Common myeloid progenitor, CD34-positive (primary cell): ENCODE data around the gene ZNF710.

Source experiments
- CTCF ChIA-PET: fragments of 350-600 bp; sonication (Branson Sonifier 250); formaldehyde crosslinking; loops from one replicate; lab custom pipeline; 2021; ENCODE audit warnings: antibody characterized with exemption; lab: Charles Lee
- POLR2A ChIA-PET: fragments of 350-600 bp; sonication (Branson Sonifier 250); formaldehyde crosslinking; loops from one replicate; lab custom pipeline; 2021; ENCODE audit warnings: antibody characterized with exemption; lab: Charles Lee
- DNase-seq, 3 donors: peaks; one replicate each; pipeline versions ENCODE4 v3.0.0 to v3.0.0-alpha.2; 2013
- H3K27ac ChIP-seq, 2 experiments: 1 replicate in 1 of 2; 2 replicates in 1 of 2; pipeline ENCODE4 v1.7.0; 2013; ENCODE audit warnings: inconsistent platforms in 2 of 2, low read length in 2 of 2, mild to moderate bottlenecking in 2 of 2, low read depth in 1 of 2, moderate library complexity in 1 of 2; ENCODE audit not compliant: severe bottlenecking in 2 of 2, insufficient read depth in 1 of 2, poor library complexity in 1 of 2
- H3K27me3 ChIP-seq, 5 experiments: replicated peaks in 2 of 5; 1 replicate in 3 of 5; 2 replicates in 2 of 5; pipeline versions ENCODE4 v1.6.1 to v1.7.0; 2013; ENCODE audit warnings: low read length in 4 of 5, mild to moderate bottlenecking in 2 of 5, moderate library complexity in 2 of 5, inconsistent platforms in 1 of 5; ENCODE audit not compliant: insufficient read depth in 5 of 5, control insufficient read depth in 4 of 5
- H3K36me3 ChIP-seq, 4 experiments: 1 replicate in 2 of 4; 2 replicates in 2 of 4; pipeline versions ENCODE4 v1.6.1 to v1.7.0; 2013; ENCODE audit warnings: low read length in 3 of 4, control low read depth in 1 of 4, mild to moderate bottlenecking in 1 of 4; ENCODE audit not compliant: control insufficient read depth in 4 of 4, insufficient read depth in 4 of 4
- H3K4me1 ChIP-seq, 4 experiments: 1 replicate in 3 of 4; 2 replicates in 1 of 4; pipeline versions ENCODE4 v1.6.1 to v1.7.1; 2013; ENCODE audit warnings: low read length in 3 of 4, mild to moderate bottlenecking in 3 of 4, control low read depth in 1 of 4, inconsistent platforms in 1 of 4, moderate library complexity in 1 of 4; ENCODE audit not compliant: control insufficient read depth in 4 of 4, insufficient read depth in 4 of 4; ENCODE audit errors: control extremely low read depth in 1 of 4
- H3K4me3 ChIP-seq, 7 experiments: 1 replicate in 4 of 7; 2 replicates in 3 of 7; pipeline versions ENCODE4 v1.5.1 to v1.7.0; 2013; ENCODE audit warnings: mild to moderate bottlenecking in 7 of 7, low read length in 6 of 7, moderate library complexity in 6 of 7, inconsistent platforms in 2 of 7, low read depth in 2 of 7, control low read depth in 1 of 7; ENCODE audit not compliant: insufficient read depth in 4 of 7, control insufficient read depth in 1 of 7; ENCODE audit errors: extremely low read depth in 1 of 7
- H3K9me3 ChIP-seq, 5 experiments: 1 replicate in 4 of 5; 2 replicates in 1 of 5; pipeline versions ENCODE4 v1.6.1 to v1.7.1; 2013; ENCODE audit warnings: low read length in 4 of 5, mild to moderate bottlenecking in 2 of 5, inconsistent platforms in 1 of 5, low read depth in 1 of 5, moderate library complexity in 1 of 5; ENCODE audit not compliant: control insufficient read depth in 4 of 5, insufficient read depth in 2 of 5; ENCODE audit errors: control extremely low read depth in 1 of 5
- WGBS: methylation state at CpG from one replicate; pipeline ENCODE4 v1.1.5; 2013; ENCODE audit not compliant: insufficient coverage; 5-methylcytosine and 5-hydroxymethylcytosine counted together

Gene ZNF710

DNA sequence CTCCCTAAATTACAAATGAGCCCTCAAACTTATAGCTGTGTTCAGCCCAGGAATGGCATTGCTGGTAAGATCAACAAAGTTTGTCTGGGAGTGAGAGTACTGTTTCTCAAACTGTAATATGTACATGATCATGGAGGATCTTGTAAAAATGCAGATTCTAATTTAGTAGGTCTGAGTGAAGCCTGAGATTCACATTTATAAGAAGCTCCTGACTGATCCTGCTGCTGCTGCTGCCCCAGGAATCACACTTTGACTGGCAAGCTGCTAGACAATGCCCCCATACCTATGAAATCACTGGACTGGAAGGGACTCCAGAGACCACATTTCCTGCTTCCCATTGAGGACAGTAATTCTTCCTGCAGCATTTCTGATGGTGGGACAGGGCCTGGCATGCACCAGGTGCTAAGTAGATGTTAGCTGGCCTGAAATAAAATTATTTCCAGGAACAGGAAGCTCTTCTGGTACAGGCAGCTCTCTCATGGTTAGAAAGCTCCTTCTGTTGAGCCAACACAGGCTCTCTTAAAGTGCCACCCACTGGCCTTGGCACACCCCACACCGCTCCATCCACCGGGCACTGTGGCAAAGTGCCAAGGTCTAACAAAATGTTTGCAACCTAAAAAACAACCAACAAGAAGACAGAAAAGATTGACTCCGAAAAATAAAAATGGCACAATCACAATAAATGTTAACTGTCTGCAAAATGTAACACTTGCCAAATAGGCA, 36.7 kb upstream of the ZNF710 start:
- WGBS: 17% methylated on average over 1 of the region's 3 CpGs
- Histone ChIP-seq H3K36me3 (no peaks in the 10 kb centered on the region), H3K27ac (no peak overlapping the region), H3K9me3 (no peaks in the 10 kb centered on the region), H3K4me3 (no peak overlapping the region), H3K4me1 (peaks cover 0 to 22% (median 11%) of the 10 kb centered on the region in 4 experiments), H3K27me3 (no peaks in the 10 kb centered on the region)
- DNase-seq: peak in 1 of 3 donors; percentile 34
- ChIA-PET POLR2A (interaction anchor here (0.6 to 1.2 kb wide), 2 partner anchors 10 to 107 kb away, joined by 3 to 4 read pairs; no protein-coding TSS in a partner anchor), CTCF (interaction anchor here (0.7 to 1.2 kb wide), 5 partner anchors 16 to 119 kb away, joined by 3 to 5 read pairs (median 3); no protein-coding TSS in a partner anchor)

DNA sequence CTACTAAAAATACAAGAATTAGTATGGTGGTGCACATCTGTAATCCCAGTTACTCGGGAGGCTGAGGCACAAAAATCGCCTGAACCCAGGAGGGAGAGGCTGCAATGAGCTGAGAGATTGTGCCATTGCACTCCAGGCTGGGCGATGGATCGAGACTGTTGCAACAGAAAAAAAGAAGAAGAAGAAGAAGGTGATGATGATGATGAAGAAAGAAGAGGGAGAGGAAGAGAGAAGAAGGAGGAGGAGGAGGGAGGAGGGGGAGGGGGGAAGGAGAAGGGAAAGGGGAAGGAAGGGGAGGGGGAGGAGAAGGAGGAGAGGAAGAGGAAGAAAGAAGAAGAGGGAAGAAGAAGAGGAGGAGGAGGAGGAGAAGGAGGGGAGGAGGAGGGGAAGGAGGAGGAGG, 33.2 kb upstream of the ZNF710 start:
- CTCF ChIA-PET: no interaction called here
- H3K27ac ChIP-seq: no peak overlapping the region
- POLR2A ChIA-PET: no interaction called here

GRCh38 chr15:89971592-89971997, 29.5 kb upstream of the ZNF710 start:
- no peaks in the 10 kb centered on the region for H3K9me3 ChIP-seq
- no peaks in the 10 kb centered on the region for H3K36me3 ChIP-seq
- ChIA-PET POLR2A (interaction anchor here (0.5 to 0.6 kb wide), 2 partner anchors 30 to 107 kb away, joined by 3 read pairs; no protein-coding TSS in a partner anchor), CTCF (interaction anchor here (0.8 to 1.3 kb wide), 9 partner anchors 14 to 130 kb away, joined by 3 to 5 read pairs (median 4); no protein-coding TSS in a partner anchor)
- WGBS: 90% methylated on average over 4 of the region's 4 CpGs
- no peaks in the 10 kb centered on the region for H3K27me3 ChIP-seq
- peak; percentile 47 to 68 (median 62) for DNase-seq
- H3K4me1 ChIP-seq: peaks cover 4 to 50% (median 32%) of the 10 kb centered on the region in 4 experiments
- no peak overlapping the region for H3K27ac ChIP-seq
- no peak overlapping the region for H3K4me3 ChIP-seq

More for the DNA sequence above, 33.2 kb upstream of the ZNF710 start:
- peaks cover 0 to 42% (median 23%) of the 10 kb centered on the region in 4 experiments for H3K4me1 ChIP-seq
- no peak overlapping the region for H3K4me3 ChIP-seq
- H3K36me3 ChIP-seq: no peaks in the 10 kb centered on the region
- H3K9me3 ChIP-seq: no peaks in the 10 kb centered on the region
- no peak for DNase-seq
- H3K27me3 ChIP-seq: no peaks in the 10 kb centered on the region
- 96% methylated on average over 3 of the region's 4 CpGs for WGBS

- DNase-seq: peak in 2 of 3 donors; percentile 55 to 58
- ChIA-PET POLR2A (interaction anchor here (0.5 kb wide), 1 partner anchor 108 kb away, joined by 3 read pairs; no protein-coding TSS in a partner anchor), CTCF (interaction anchor here (0.8 to 1.3 kb wide), 9 partner anchors 13 to 129 kb away, joined by 3 to 5 read pairs (median 4); no protein-coding TSS in a partner anchor)
- no peak overlapping the region for H3K4me3 ChIP-seq
- no peaks in the 10 kb centered on the region for H3K27me3 ChIP-seq
- H3K36me3 ChIP-seq: no peaks in the 10 kb centered on the region
- H3K4me1 ChIP-seq: peaks cover 4 to 50% (median 32%) of the 10 kb centered on the region in 4 experiments
- H3K9me3 ChIP-seq: no peaks in the 10 kb centered on the region
- no peak overlapping the region for H3K27ac ChIP-seq
- WGBS: 26% methylated on average over 5 of the region's 5 CpGs
Measured at GRCh38 chr15:89972085-89972484, 29.0 kb upstream of the ZNF710 start.

DNA sequence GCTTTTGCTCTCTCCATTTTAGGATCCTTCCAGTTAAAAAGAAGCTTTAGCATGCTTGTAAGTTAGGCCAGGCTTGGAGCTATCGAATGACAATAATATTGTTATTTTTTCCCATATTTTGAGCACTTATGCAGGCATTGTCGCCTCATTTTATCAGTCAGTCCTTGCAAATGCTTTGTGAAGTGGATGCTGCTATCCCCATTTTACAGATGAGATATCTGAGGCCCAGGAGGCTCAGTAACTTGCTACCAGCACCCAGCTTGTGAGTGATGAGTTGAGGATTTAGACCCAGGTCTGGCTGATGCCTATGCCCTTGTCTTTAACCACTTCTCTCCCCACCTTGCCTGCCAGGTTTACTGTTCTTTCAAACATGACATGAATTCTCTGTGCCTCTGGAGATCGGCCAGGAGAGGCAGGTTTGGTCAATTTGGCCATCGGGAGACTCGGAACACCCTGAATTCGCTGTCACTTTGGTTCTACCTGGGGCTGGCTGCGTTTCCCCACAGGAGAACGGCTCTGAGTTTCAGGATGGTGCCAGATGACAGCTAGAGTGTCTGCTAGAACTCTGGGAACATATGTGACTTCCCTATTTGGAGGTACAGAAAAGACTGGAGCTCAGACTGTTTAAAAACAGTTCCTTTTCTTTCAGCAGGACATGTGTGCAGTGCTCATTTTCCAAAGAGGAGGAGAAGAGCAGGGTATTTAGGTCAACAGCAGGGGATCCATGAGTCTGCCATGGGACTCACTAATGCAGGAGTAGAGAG, 25.5 kb upstream of the ZNF710 start:
- Histone ChIP-seq H3K4me3 (peak overlapping the region in 1 of 7 experiments; percentile 25), H3K4me1 (peaks cover 4 to 50% (median 32%) of the 10 kb centered on the region in 4 experiments), H3K27me3 (no peaks in the 10 kb centered on the region), H3K36me3 (no peaks in the 10 kb centered on the region), H3K9me3 (no peaks in the 10 kb centered on the region), H3K27ac (no peak overlapping the region)
- ChIA-PET POLR2A (no interaction called here), CTCF (interaction anchor here (1.0 to 2.8 kb wide), 11 partner anchors 9 to 100 kb away, joined by 3 to 16 read pairs (median 4); no protein-coding TSS in a partner anchor)
- no peak for DNase-seq
- WGBS: 77% methylated on average over 8 of the region's 8 CpGs

DNA sequence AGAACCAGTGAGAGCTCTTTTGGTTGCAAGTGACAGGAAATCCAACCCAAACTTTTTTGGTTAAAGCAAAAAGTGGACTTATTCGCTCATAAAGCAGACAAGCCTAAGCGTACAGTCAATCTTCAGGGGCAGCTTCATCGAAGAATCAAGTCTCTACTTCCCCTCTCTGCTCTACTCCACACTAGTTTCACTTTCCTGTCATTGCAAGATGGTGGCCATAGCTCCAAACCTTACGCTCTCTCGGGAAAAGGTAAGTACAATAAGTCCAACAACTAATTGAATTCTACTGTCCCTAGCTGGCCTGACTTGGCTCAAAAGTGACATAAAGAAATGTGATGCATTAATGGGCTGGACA, 24.9 kb upstream of the ZNF710 start:
- peaks cover 4 to 44% (median 31%) of the 10 kb centered on the region in 4 experiments for H3K4me1 ChIP-seq
- H3K9me3 ChIP-seq: no peaks in the 10 kb centered on the region
- no peak overlapping the region for H3K27ac ChIP-seq
- no peaks in the 10 kb centered on the region for H3K27me3 ChIP-seq
- peak overlapping the region in 1 of 7 experiments; percentile 25 for H3K4me3 ChIP-seq
- POLR2A ChIA-PET: no interaction called here
- DNase-seq: peak in 2 of 3 donors; percentile 51 to 60
- CTCF ChIA-PET: interaction anchor here (1.2 to 2.8 kb wide), 3 partner anchors 25 to 94 kb away, joined by 3 to 16 read pairs (median 4); no protein-coding TSS in a partner anchor
- WGBS: 71% methylated on average over 5 of the region's 5 CpGs
- H3K36me3 ChIP-seq: no peaks in the 10 kb centered on the region
